Left ventricle myocardium inferior (tissue), 1 donor: Measurements from ENCODE around the gene PIPOX. TPM values are rescaled to one million over a fixed set of nuclear protein-coding genes. Genes with fewer than 3 reads are reported as not detected.

Experiments
- DNase-seq: peaks from one replicate; pipeline ENCODE4 v3.0.0-alpha.2; 2020
- H3K27ac ChIP-seq: fragments of 200-600 bp; replicated peaks from 2 replicates; pipeline ENCODE4 v1.8.0; 2021
- H3K27me3 ChIP-seq: fragments of 200-600 bp; 2 replicates; pipeline ENCODE4 v1.8.0; 2021; ENCODE audit warnings: low read depth
- H3K36me3 ChIP-seq: fragments of 200-600 bp; 2 replicates; pipeline ENCODE4 v1.8.0; 2021
- H3K4me1 ChIP-seq: fragments of 200-600 bp; 2 replicates; pipeline ENCODE4 v1.8.0; 2021
- H3K4me3 ChIP-seq: fragments of 200-600 bp; 2 replicates; pipeline ENCODE4 v1.8.0; 2021; ENCODE audit warnings: mild to moderate bottlenecking, moderate library complexity
- H3K9me3 ChIP-seq: fragments of 200-600 bp; replicated peaks from 2 replicates; pipeline ENCODE4 v1.8.0; 2021
- intact Hi-C: fragments of 100-400 bp; cut with micrococcal nuclease; formaldehyde crosslinking; loops from one replicate; pipeline ENCODE4 v1.11.0; 2022
- total RNA-seq: library from RNA; stranded (reverse); fragmentation: NEBNext Ultra II Directional; extraction: Animal tissue kit (Norgen Biotek cat#: 25700); gene quantifications from one replicate; pipeline ENCODE4 v1.2.1, GENCODE V29; 2021
- TF ChIP-seq, protein P1 (sequence below): fragments of 200-600 bp; IDR thresholded peaks from 2 replicates; pipeline ENCODE4 v1.8.0; 2021; ENCODE audit warnings: antibody characterized with exemption, mild to moderate bottlenecking, borderline replicate concordance
- donor health status: DM: no; HTN: yes; CAD: no; lungs with severe emphysema.

PIPOX gene
- total RNA-seq, 1 donor from 2014 or later: 0.60 TPM

GRCh38 chr17:29000973-29001372 lies 42.0 kb upstream of the PIPOX start:
- intact Hi-C loops: no loop called here
- no peak overlapping the region for H3K27ac ChIP-seq
- DNase-seq: no peak
- peaks cover 39% of the 10 kb centered on the region for H3K27me3 ChIP-seq
- H3K4me1 ChIP-seq: peaks cover 14% of the 10 kb centered on the region
- no peaks in the 10 kb centered on the region for H3K36me3 ChIP-seq
- H3K4me3 ChIP-seq: no peak overlapping the region
- no peaks in the 10 kb centered on the region for H3K9me3 ChIP-seq
- TF ChIP-seq, protein P1, sequence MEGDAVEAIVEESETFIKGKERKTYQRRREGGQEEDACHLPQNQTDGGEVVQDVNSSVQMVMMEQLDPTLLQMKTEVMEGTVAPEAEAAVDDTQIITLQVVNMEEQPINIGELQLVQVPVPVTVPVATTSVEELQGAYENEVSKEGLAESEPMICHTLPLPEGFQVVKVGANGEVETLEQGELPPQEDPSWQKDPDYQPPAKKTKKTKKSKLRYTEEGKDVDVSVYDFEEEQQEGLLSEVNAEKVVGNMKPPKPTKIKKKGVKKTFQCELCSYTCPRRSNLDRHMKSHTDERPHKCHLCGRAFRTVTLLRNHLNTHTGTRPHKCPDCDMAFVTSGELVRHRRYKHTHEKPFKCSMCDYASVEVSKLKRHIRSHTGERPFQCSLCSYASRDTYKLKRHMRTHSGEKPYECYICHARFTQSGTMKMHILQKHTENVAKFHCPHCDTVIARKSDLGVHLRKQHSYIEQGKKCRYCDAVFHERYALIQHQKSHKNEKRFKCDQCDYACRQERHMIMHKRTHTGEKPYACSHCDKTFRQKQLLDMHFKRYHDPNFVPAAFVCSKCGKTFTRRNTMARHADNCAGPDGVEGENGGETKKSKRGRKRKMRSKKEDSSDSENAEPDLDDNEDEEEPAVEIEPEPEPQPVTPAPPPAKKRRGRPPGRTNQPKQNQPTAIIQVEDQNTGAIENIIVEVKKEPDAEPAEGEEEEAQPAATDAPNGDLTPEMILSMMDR: no peak

DNA sequence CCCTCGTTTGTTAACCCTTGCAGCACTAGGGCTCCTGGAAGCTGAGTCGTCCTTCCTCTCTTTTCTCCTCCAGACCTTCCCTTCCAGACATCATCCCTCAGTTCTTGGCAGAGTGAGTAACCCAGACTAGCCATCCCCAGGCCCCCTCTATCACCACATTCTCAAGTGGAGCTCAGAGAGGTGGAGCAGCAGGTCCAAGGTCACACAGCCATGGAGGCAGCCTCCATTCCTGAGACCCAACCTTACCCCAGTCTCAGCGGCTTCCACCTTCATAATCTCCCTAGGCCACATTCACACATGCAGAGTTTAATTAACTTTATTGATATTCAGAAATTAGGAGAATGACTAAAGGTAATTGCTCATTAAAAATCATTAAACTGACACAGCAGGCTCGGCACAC lies 40.1 kb upstream of the PIPOX start:
- H3K36me3 ChIP-seq: no peaks in the 10 kb centered on the region
- TF ChIP-seq, protein P1: no peak
- H3K9me3 ChIP-seq: no peaks in the 10 kb centered on the region
- no peak overlapping the region for H3K4me3 ChIP-seq
- intact Hi-C loops: no loop called here
- peaks cover 57% of the 10 kb centered on the region for H3K27me3 ChIP-seq
- no peak overlapping the region for H3K27ac ChIP-seq
- DNase-seq: no peak
- peaks cover 13% of the 10 kb centered on the region for H3K4me1 ChIP-seq

GRCh38 chr17:29003289-29003688 lies 39.7 kb upstream of the PIPOX start:
- Histone ChIP-seq H3K9me3 (no peaks in the 10 kb centered on the region), H3K4me1 (peaks cover 13% of the 10 kb centered on the region), H3K27me3 (peaks cover 62% of the 10 kb centered on the region), H3K36me3 (no peaks in the 10 kb centered on the region), H3K4me3 (no peak overlapping the region), H3K27ac (no peak overlapping the region)
- TF ChIP-seq, protein P1: no peak
- no peak for DNase-seq
- intact Hi-C loops: no loop called here

DNA sequence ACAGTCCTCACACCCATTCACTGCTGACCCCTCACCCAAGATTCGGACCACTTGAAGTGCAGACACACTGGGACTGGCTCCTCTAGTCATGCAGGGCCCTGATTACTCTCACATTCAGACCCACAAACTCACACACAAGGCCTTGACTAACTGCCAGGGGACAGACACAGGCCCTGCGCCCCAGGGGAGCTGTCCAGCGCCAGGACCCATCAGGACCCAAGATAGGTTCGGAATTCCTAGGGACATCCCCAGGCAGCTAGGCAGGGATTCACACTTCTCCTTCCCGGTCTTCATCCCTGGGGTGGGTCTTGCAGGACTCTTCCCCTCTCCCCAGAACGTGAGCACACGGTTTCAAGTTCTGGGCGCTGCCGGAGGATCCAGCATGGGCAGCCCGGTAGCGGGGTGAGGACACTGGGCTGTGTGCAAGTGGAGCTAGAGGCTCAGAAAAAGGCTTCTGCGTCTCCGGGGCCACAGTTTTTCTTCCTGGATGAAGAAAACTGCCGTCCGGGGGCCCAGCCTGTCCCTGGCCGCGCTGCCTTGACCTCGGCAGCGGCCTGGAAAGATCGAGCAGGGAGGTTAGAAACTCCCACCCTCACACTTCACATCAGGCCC lies 38.8 kb upstream of the PIPOX start:
- H3K36me3 ChIP-seq: no peaks in the 10 kb centered on the region
- peaks cover 13% of the 10 kb centered on the region for H3K4me1 ChIP-seq
- no peak for DNase-seq
- H3K27me3 ChIP-seq: peaks cover 71% of the 10 kb centered on the region
- H3K4me3 ChIP-seq: no peak overlapping the region
- TF ChIP-seq, protein P1: no peak
- intact Hi-C loops: no loop called here
- no peaks in the 10 kb centered on the region for H3K9me3 ChIP-seq
- no peak overlapping the region for H3K27ac ChIP-seq

- no peaks in the 10 kb centered on the region for H3K9me3 ChIP-seq
- TF ChIP-seq, protein P1: peak; percentile 44
- H3K27me3 ChIP-seq: peaks cover 88% of the 10 kb centered on the region
- DNase-seq: peak; percentile 72
- H3K36me3 ChIP-seq: no peaks in the 10 kb centered on the region
- intact Hi-C loops: no loop called here
- H3K4me1 ChIP-seq: peaks cover 13% of the 10 kb centered on the region
- H3K4me3 ChIP-seq: peak within 1 kb of the TSS; percentile 36
- H3K27ac ChIP-seq: no peak within 1 kb of the TSS
These were observed 36.9 kb upstream of the PIPOX start, which contains the start of gene SEZ6 for GRCh38 chr17:29005936-29006511. Gene SEZ6 (minus strand): TSS chr17:29006033. CDS start chr17:29005869, 164 bp downstream.
